PFSK-1 (cell line): ENCODE measurements around the gene RAB40A.

Source experiments
- FOXP2 ChIP-seq: optimal IDR thresholded peaks from 2 replicates; pipeline ENCODE3; 2011; ENCODE audit warnings: borderline replicate concordance, control low read depth, inconsistent platforms; ENCODE audit not compliant: insufficient read depth; ENCODE audit errors: extremely low read length, extremely low read depth
- POLR2AphosphoS5 ChIP-seq: IDR thresholded peaks from 2 replicates; pipeline ENCODE4 v1.6.1; 2012; ENCODE audit warnings: low read depth, mild to moderate bottlenecking, control low read depth, low read length, moderate library complexity
- REST ChIP-seq, 2 experiments: IDR thresholded peaks; 2 replicates each; pipeline versions ENCODE4 v1.6.1 to v1.8.0; 2011 to 2012; ENCODE audit warnings: low read depth in 2 of 2, low read length in 2 of 2, control low read depth in 1 of 2, inconsistent platforms in 1 of 2, mild to moderate bottlenecking in 1 of 2, moderate library complexity in 1 of 2; ENCODE audit not compliant: insufficient read depth in 1 of 2
- SIN3A ChIP-seq: IDR thresholded peaks from 2 replicates; pipeline ENCODE4 v1.6.1; 2012; ENCODE audit warnings: mild to moderate bottlenecking, low read length, moderate library complexity, borderline replicate concordance; ENCODE audit not compliant: insufficient read depth
- TAF1 ChIP-seq: IDR thresholded peaks from 2 replicates; pipeline ENCODE4 v1.6.1; 2012; ENCODE audit warnings: low read length, control low read depth, borderline replicate concordance; ENCODE audit not compliant: insufficient read depth

The RAB40A gene

DNA sequence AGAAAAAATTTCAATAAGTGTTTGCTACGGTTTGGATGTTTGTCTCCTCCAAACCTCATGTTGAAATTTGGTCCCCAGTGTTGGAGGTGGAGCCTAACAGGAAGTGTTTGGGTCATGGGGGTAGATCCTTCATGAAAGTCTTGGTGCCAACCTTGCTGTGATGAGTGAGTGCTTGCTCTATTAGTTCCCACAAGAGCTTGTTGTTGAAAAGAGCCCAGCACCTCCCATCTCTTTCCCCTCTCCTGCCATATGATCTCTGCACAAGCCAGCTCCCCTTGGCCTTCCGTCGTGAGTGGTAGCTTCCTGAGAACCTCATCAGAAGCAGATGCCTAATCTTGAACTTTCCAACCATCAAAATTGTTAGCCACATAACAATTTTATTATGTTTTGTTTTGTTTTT lies 10.3 kb upstream of the RAB40A start:
- no peak for TF ChIP-seq TAF1
- TF ChIP-seq FOXP2, result no peak
- no peak for TF ChIP-seq POLR2AphosphoS5
- no peak for TF ChIP-seq REST (IDR thresholded peaks at IDR 0.05; ENCODE audit: insufficient read depth in 1 of 2, low read depth in 2 of 2, low read length in 2 of 2)
- no peak for TF ChIP-seq SIN3A

- TF ChIP-seq REST (IDR thresholded peaks at IDR 0.05; ENCODE audit: insufficient read depth in 1 of 2, low read depth in 2 of 2, low read length in 2 of 2) (no peak), FOXP2 (no peak), TAF1 (no peak), SIN3A (no peak), POLR2AphosphoS5 (no peak)
These were observed 5.5 kb upstream of the RAB40A start for GRCh38 chrX:103524747-103525146.

- TF ChIP-seq TAF1, result no peak
- no peak for TF ChIP-seq SIN3A
- no peak for TF ChIP-seq FOXP2
- TF ChIP-seq REST (IDR thresholded peaks at IDR 0.05; ENCODE audit: insufficient read depth in 1 of 2, low read depth in 2 of 2, low read length in 2 of 2), result no peak
- TF ChIP-seq POLR2AphosphoS5, result no peak
These were observed 4.3 kb upstream of the RAB40A start for GRCh38 chrX:103523605-103524004.

DNA sequence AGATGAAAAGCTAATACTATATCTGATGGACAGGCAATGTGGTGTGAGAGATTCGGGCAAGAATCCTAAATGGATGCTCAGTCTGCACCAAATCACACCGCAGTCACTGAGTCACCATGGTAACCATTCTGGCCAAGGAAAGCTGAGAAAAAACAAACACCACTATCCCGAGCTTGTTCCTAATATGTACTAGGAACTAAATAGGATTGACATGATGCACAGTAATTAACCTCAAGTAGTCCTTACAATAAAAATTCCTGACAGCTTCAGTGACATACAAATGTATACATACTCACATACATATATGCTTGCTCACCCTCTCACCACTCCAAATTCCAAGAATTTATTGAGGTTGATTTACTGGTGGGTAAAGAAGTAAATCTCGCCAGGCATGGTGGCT lies 1.1 kb upstream of the RAB40A start:
- no peak for TF ChIP-seq TAF1
- TF ChIP-seq REST (IDR thresholded peaks at IDR 0.05; ENCODE audit: insufficient read depth in 1 of 2, low read depth in 2 of 2, low read length in 2 of 2), result no peak
- TF ChIP-seq SIN3A, result no peak
- TF ChIP-seq FOXP2, result no peak
- no peak for TF ChIP-seq POLR2AphosphoS5

DNA sequence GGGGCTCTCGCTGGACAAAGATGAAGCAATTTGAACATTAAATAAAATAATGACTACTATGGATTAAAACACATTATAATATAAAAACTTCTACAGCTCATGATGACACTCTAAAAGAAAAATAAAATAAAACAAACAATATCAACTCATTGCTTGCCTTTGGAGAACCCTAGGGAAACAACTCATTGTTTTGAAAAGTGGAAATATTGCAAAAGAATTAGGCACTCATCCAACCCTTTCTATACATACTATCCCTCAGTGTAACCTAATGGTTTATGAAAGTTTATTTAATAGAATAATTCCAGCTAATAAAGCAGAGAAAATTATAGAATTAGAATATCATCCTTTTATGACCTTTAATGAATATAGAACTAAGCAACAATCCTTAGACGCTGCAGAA lies 718 bp downstream of the RAB40A start:
- no peak for TF ChIP-seq REST (IDR thresholded peaks at IDR 0.05; ENCODE audit: insufficient read depth in 1 of 2, low read depth in 2 of 2, low read length in 2 of 2)
- TF ChIP-seq TAF1, result no peak
- no peak for TF ChIP-seq POLR2AphosphoS5
- no peak for TF ChIP-seq SIN3A
- TF ChIP-seq FOXP2, result no peak
